ENCODE measurements around the gene ATP8B3.

The ATP8B3 gene

GRCh38 chr19:1752757-1753728 is 59.0 kb downstream of the ATP8B3 start, which contains the start of gene ONECUT3:
Gene ONECUT3 (plus strand): TSS chr19:1753506. CDS start chr19:1753663, 157 bp downstream.
- no peaks in the 10 kb centered on the region for H3K27me3 ChIP-seq (ENCODE audit: low read length)
- no peaks in the 10 kb centered on the region for H3K79me2 ChIP-seq (ENCODE audit: insufficient read depth, low read length)
- H3F3A ChIP-seq (ENCODE audit: insufficient read depth), result no peaks in the 10 kb centered on the region
- H3K9ac ChIP-seq (ENCODE audit: low read length), result no peak within 1 kb of the TSS
- H3K36me3 ChIP-seq (ENCODE audit: low read length), result no peaks in the 10 kb centered on the region
- no peaks in the 10 kb centered on the region for H3K9me2 ChIP-seq (replicated peaks; ENCODE audit: insufficient read depth, low read length)
- H2AFZ ChIP-seq (ENCODE audit: low read depth, low read length, severe bottlenecking), result no peak within 1 kb of the TSS
- no peak for TF ChIP-seq EZH2phosphoT487 (conservative IDR thresholded peaks at IDR 0.05; ENCODE audit: low read length)
- H3K27ac ChIP-seq (ENCODE audit: low read depth, low read length), result no peak within 1 kb of the TSS
- no peak within 1 kb of the TSS for H3K4me2 ChIP-seq (ENCODE audit: low read depth, low read length, poor library complexity, severe bottlenecking)
- no peaks in the 10 kb centered on the region for H3K9me3 ChIP-seq (ENCODE audit: insufficient read depth, low read length)
- H4K20me1 ChIP-seq (ENCODE audit: low read depth, low read length), result no peaks in the 10 kb centered on the region
- no peak within 1 kb of the TSS for H3K4me3 ChIP-seq (ENCODE audit: insufficient read depth, low read length, poor library complexity, severe bottlenecking)

GRCh38 chr19:1752009-1752756 is 59.9 kb downstream of the ATP8B3 start:
- no peak overlapping the region for H3K9ac ChIP-seq (ENCODE audit: low read length)
- H3K27ac ChIP-seq (ENCODE audit: low read depth, low read length), result no peak overlapping the region
- no peaks in the 10 kb centered on the region for H3F3A ChIP-seq (ENCODE audit: insufficient read depth)
- no peak overlapping the region for H3K4me3 ChIP-seq (ENCODE audit: insufficient read depth, low read length, poor library complexity, severe bottlenecking)
- H3K27me3 ChIP-seq (ENCODE audit: low read length), result no peaks in the 10 kb centered on the region
- no peak for TF ChIP-seq EZH2phosphoT487 (conservative IDR thresholded peaks at IDR 0.05; ENCODE audit: low read length)
- TF ChIP-seq CTCF (IDR thresholded peaks at IDR 0.05; ENCODE audit: insufficient read depth, low read length, poor library complexity, severe bottlenecking), result no peak
- H3K79me2 ChIP-seq (ENCODE audit: insufficient read depth, low read length), result no peaks in the 10 kb centered on the region
- no peak overlapping the region for H3K4me2 ChIP-seq (ENCODE audit: low read depth, low read length, poor library complexity, severe bottlenecking)
- H3K36me3 ChIP-seq (ENCODE audit: low read length), result no peaks in the 10 kb centered on the region
- no peaks in the 10 kb centered on the region for H4K20me1 ChIP-seq (ENCODE audit: low read depth, low read length)
- H3K9me2 ChIP-seq (replicated peaks; ENCODE audit: insufficient read depth, low read length), result no peaks in the 10 kb centered on the region
- H2AFZ ChIP-seq (ENCODE audit: low read depth, low read length, severe bottlenecking), result no peak overlapping the region
- no peaks in the 10 kb centered on the region for H3K9me3 ChIP-seq (ENCODE audit: insufficient read depth, low read length)

DNA sequence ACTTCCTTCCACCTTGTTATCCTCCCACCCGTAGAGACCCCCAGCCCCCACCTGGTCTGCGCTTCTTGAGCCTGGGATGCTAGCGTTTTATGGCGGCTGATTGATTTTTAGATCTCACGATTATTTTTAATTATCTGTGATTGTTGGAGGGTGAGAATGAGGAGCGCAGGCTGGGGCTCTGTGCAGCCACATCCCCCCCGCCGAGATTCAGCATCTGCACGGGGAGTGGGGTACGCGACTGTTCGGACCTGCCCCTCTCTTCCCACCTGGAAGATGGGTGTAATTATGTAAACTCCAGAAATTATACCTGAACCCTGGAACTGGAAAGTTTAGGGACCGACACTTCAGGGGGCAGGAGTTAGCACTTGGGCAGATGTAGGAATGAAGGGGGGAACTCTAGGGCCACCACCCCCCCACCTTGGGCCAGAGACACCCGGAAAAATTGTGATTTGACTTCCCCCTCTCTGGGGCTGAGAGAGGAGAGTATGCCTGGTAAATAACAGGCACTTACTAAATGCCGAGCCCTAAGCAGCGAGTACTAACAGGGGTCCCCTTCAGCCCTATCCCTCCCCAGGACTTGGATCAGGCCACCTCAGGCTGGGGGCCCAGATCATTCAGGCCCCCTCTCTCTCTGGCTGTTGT is 60.6 kb downstream of the ATP8B3 start:
- Histone ChIP-seq H2AFZ (ENCODE audit: low read depth, low read length, severe bottlenecking) (no peak overlapping the region), H3K9me2 (replicated peaks; ENCODE audit: insufficient read depth, low read length) (no peaks in the 10 kb centered on the region), H3F3A (ENCODE audit: insufficient read depth) (no peaks in the 10 kb centered on the region), H3K4me3 (ENCODE audit: insufficient read depth, low read length, poor library complexity, severe bottlenecking) (no peak overlapping the region), H3K27ac (ENCODE audit: low read depth, low read length) (no peak overlapping the region), H4K20me1 (ENCODE audit: low read depth, low read length) (no peaks in the 10 kb centered on the region), H3K9me3 (ENCODE audit: insufficient read depth, low read length) (no peaks in the 10 kb centered on the region), H3K27me3 (ENCODE audit: low read length) (no peaks in the 10 kb centered on the region), H3K4me2 (ENCODE audit: low read depth, low read length, poor library complexity, severe bottlenecking) (no peak overlapping the region), H3K9ac (ENCODE audit: low read length) (no peak overlapping the region), H3K79me2 (ENCODE audit: insufficient read depth, low read length) (no peaks in the 10 kb centered on the region), H3K36me3 (ENCODE audit: low read length) (no peaks in the 10 kb centered on the region)
- TF ChIP-seq EZH2phosphoT487 (conservative IDR thresholded peaks at IDR 0.05; ENCODE audit: low read length) (no peak), CTCF (IDR thresholded peaks at IDR 0.05; ENCODE audit: insufficient read depth, low read length, poor library complexity, severe bottlenecking) (no peak)

Data from SU-DHL-6 (cell line).